Progenitor cell of endocrine pancreas (in vitro differentiated cells): ENCODE results near the gene DENND5B. TPM values are rescaled to one million over a fixed set of nuclear protein-coding genes. Genes with fewer than 3 reads are reported as not detected.

Experiments
- DNase-seq: peaks from one replicate; pipeline ENCODE4 v3.0.0; 2021; ENCODE audit warnings: low spot score; ENCODE audit not compliant: unreplicated experiment
- H3K27ac Mint-ChIP-seq: 2 replicates; pipeline ENCODE4 v1.8.0; 2021; ENCODE audit warnings: mild to moderate bottlenecking, moderate library complexity, mixed read lengths
- H3K27me3 Mint-ChIP-seq: 2 replicates; pipeline ENCODE4 v1.8.0; 2021; ENCODE audit warnings: mixed read lengths
- H3K36me3 Mint-ChIP-seq: 2 replicates; pipeline ENCODE4 v1.8.0; 2022; ENCODE audit warnings: mixed read lengths; ENCODE audit not compliant: insufficient read depth
- H3K4me1 Mint-ChIP-seq: 2 replicates; pipeline ENCODE4 v1.8.0; 2021; ENCODE audit warnings: low read depth, mixed read lengths
- H3K4me3 Mint-ChIP-seq: 2 replicates; pipeline ENCODE4 v1.8.0; 2021; ENCODE audit warnings: low read depth, mild to moderate bottlenecking, moderate library complexity, mixed read lengths
- H3K9me3 Mint-ChIP-seq: 2 replicates; pipeline ENCODE4 v1.8.0; 2021; ENCODE audit warnings: low read depth, mixed read lengths
- CTCF ChIP-seq: fragments of 200-600 bp; sonication (generic); IDR thresholded peaks from one replicate; pipeline ENCODE4 v1.5.0; 2021; ENCODE audit warnings: antibody characterized with exemption, mild to moderate bottlenecking; ENCODE audit not compliant: unreplicated experiment
- total RNA-seq: library from RNA; stranded (reverse); gene quantifications from 2 replicates; pipeline ENCODE4 v1.2.1, GENCODE V29; 2021

Gene DENND5B
- total RNA-seq, 1 donor from 2014 or later, result 35.0 TPM

- no peak overlapping the region for H3K27ac Mint-ChIP-seq
- no peaks in the 10 kb centered on the region for H3K27me3 Mint-ChIP-seq
- no peak for DNase-seq
- no peaks in the 10 kb centered on the region for H3K9me3 Mint-ChIP-seq
- H3K4me3 Mint-ChIP-seq, result no peak overlapping the region
- no peaks in the 10 kb centered on the region for H3K36me3 Mint-ChIP-seq
- no peak for TF ChIP-seq CTCF
- peaks cover 19% of the 10 kb centered on the region for H3K4me1 Mint-ChIP-seq
Observed at GRCh38 chr12:31342286-31342685, 248.7 kb downstream of the DENND5B start.

- H3K36me3 Mint-ChIP-seq, result no peaks in the 10 kb centered on the region
- H3K27me3 Mint-ChIP-seq, result no peaks in the 10 kb centered on the region
- no peak for TF ChIP-seq CTCF
- peaks cover 13% of the 10 kb centered on the region for H3K4me1 Mint-ChIP-seq
- peak overlapping the region; percentile 47 for H3K27ac Mint-ChIP-seq
- H3K4me3 Mint-ChIP-seq, result no peak overlapping the region
- H3K9me3 Mint-ChIP-seq, result no peaks in the 10 kb centered on the region
- no peak for DNase-seq
Observed at GRCh38 chr12:31339831-31340622, 250.9 kb downstream of the DENND5B start.

- TF ChIP-seq CTCF, result no peak
- peaks cover 3% of the 10 kb centered on the region for H3K9me3 Mint-ChIP-seq
- H3K27ac Mint-ChIP-seq, result no peak overlapping the region
- no peak overlapping the region for H3K4me3 Mint-ChIP-seq
- DNase-seq, result no peak
- H3K36me3 Mint-ChIP-seq, result no peaks in the 10 kb centered on the region
- peaks cover 13% of the 10 kb centered on the region for H3K4me1 Mint-ChIP-seq
- H3K27me3 Mint-ChIP-seq, result no peaks in the 10 kb centered on the region
Observed at GRCh38 chr12:31337952-31338351, 253.0 kb downstream of the DENND5B start.

Other genes with a start within 250 kb of the DENND5B start
- gene ETFBKMT, start 68.6 kb upstream of the DENND5B start, total RNA-seq, result 3.7 and 4.5 TPM in 2 replicates
- 29.2 and 31.9 TPM in 2 replicates for gene AMN1, start 137.9 kb upstream of the DENND5B start, total RNA-seq